ENCODE results near the gene PTPN9. TPM values are rescaled to one million over a fixed set of nuclear protein-coding genes. Genes with fewer than 3 reads are reported as not detected.
"Not testable (repeated sequence)": the region's sequence is repeated elsewhere in the genome, so short reads cannot be mapped to it uniquely, and the experiment has no call there.

Gene PTPN9
- total RNA-seq, 1 donor from 2014 or later = 7.7 TPM

DNA sequence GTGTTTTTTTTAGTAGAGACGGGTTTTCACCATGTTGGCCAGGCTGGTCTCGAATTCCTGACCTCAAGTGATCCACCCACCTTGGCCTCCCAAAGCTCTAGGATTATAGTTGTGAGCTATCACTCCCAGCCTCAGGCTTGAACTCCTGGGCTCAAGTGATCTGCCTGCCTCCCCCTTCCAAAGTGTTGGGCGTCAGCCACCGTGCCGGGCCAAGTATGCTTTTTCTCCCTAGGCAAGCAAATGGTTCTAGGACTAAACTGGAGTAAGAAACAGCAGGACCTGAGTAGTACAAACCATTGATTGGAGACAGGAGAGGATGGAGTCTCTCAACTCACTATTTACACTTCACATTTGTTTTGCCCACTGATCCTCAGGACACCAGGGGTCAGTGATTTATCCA, 4.6 kb upstream of the PTPN9 start:
- no peak for DNase-seq (ENCODE audit: low read depth)

DNA sequence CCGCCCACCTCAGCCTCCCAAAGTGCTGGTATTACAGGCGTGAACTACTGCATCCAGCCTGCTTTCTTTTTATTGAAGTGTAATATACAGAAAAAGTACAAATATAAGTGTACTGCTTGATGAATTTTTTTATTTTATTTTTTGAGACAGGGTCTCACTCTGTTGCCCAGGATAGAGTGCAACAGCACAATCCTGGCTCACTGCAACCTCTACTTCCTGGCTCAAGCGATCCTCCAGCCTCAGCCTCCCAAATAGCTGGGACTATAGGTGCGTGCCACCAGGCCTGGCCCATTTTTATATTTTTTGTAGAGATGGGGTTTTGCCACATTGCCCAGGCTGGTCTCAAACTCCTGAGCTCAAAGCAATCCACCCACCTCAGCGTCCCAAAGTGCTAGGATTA, 3.8 kb upstream of the PTPN9 start:
- not testable (repeated sequence) for DNase-seq (ENCODE audit: low read depth)

DNA sequence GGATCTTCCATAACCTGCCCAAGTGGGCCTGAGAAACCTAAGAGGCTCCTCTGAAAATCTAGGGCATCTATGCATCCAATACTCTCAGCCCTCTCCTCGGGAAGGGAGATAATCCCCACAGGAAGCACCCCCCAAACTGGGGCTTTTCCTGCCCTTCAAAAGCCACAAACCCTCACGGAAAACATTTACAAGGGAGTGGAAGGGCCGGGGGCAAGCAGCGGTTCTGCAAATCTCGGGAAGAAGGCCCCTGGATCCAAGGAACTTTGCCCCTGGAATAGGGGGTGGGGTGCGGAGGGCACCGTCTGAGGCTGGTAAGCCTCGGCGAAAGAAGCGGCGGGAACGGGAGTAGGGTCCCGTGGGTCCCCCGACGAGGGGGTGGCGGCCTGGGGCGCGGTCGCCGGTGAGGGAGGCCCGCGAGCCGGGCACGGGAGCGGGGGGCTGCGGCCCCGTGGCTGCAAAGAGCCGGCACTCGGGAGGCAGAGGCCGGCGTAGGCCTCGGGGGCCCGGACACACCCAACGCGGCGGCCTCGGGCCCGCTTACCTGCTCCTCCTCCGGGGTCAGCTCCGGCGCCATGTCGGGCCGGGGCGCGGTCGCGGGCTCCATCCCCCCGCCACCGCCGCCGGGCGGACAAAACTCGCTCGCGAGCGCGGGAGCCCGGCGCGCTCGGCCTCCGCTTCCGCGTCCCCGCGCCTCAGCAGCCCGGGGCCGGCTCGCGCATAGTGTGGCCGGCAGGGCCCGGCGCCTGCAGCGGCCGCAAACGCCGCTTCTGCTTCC, 755 bp downstream of the PTPN9 start:
- peak; percentile 29 for DNase-seq (ENCODE audit: low read depth)

DNA sequence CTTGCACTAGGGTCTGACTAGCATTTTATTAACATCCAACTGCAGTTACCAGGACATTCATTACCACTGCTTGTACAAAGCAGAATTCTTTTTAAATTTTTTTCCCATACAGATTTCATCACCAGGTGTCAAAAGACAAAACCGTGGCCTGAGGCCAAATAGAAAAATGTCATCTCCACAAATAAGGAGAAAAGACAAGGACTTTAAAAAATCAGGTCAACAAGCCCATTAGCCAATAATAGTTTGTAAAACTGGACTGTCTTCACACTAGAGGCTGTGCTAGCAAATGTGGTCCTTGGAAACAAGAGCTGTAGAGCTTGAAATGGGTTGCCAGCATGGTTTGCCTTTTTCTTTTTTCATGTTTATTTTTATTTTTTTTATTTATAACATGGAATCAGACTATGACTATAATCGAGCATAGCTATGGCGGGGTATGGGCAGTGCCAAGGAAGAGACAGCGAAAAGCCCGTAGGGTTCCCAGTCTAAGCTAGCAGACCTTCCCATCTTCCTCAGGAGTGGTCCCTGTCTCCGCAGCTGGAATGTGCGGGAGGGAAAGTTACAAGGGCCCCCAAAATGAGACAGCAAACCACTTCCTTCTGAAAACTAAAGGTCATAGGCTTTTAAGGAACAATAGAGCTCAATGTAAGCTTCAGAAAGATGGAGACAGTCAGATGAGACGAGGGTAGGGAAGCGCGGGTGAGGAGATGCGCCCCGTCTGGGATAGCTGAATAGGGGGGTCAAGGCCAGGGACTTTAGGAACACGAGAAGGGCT, 1.5 kb downstream of the PTPN9 start:
- DNase-seq (ENCODE audit: low read depth) = peak; percentile 18

DNA sequence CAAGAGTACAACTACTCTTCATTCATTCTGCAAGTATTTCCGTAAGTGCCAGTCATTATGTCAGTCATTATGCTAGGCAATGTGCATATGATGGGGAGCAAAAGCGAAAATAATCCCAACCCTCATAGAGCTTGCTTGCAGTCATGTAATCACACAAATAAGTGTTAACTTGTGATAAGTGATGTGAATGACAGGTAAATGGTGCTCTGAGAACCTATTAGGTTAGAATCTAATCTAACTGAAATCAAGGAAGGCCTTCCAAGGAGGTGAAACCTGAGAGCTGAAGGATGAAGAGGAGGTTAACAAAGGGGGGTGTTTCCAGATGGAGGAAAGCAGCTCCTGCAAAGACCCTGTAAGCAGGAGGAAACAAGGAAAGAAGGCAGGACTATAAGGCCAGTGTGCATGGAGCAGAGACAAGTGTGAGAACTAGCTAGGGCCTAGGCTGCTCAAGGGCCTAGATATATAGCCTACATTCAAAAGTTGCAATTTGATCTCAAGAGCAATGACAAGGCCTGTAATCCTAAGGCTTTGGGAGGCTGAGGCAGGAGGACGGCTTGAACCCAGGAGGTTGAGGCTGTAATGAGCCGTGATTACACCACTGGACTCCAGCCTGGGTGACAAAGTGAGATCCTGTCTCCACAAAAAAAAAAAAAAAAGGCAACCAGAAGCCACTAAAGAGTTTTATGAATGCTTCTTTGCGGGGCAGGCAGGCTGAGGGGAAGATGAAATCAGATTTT, 5.3 kb downstream of the PTPN9 start:
- no peak for DNase-seq (ENCODE audit: low read depth)

DNA sequence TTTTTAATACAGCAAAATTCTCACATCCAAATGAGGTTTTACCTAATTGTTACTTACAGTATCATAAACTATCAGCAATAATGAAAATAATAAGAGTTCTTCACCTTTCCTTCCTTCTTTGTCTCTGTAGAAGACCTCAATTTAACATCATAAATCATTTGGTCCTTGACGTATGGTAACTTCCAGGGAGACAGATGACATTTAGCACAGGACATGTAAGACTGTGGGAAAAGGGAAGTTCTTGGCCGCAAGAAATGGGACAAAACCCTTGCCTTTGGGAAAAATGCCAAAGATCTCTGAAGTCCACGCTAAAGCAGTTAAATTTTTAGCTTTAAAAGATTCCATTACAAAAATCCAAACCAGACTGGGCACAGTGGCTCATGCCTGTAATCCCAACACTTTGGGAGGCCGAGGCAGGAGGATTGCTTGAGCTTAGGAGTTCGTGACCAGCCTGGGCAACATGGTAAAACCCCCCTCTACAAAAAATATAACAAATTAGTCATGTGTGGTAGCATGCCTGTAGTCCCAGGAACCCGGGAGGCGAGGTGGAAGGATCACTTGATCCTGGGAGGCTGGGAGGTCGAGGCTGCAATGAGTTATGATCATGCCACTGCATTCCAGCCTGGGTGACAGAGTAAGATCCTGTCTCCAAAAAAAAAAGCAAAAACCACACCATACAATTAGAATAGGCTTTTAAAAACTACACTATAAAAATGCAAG, 8.8 kb downstream of the PTPN9 start:
- DNase-seq (ENCODE audit: low read depth) = no peak

DNA sequence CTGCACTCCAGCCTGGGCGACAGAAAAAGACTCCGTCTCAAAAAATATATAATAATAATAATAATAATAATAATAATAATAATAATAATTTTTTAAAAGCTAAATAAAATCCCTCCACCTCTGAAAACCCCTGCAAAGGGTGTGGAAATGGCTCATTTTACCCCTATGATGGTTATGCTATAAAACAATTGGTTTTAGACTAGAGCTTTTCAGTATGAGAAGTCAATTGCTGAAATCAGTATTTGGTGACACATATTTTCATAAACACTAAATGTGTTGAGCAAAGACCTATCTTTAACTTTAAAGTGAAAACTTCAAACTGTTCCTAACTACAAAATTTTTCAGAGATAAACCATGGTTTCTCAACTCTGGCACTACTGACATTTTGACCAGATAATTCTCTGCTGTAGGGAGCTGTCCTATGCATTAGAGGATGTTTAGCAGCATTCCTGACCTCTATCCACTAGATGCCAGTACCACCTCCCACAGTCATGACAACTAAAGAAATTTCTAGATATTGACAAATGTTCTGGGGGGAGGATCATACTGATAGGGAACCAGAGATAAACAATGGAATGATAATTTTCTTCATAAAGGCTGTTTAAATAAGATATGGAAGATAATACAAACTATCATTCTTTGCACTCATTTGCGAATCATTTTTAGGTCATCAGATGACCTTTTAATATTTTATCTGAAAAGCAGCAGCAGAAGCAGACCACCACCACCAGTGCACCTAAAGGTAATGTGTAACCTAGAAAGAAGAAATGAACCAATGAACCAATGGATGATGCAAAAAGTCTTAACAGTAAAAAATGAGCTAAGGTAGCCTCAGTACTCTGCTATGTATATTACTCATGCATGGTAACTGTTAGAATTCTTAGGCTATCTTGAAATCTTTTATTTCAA, 13.8 kb downstream of the PTPN9 start:
- no peak for DNase-seq (ENCODE audit: low read depth)

DNA sequence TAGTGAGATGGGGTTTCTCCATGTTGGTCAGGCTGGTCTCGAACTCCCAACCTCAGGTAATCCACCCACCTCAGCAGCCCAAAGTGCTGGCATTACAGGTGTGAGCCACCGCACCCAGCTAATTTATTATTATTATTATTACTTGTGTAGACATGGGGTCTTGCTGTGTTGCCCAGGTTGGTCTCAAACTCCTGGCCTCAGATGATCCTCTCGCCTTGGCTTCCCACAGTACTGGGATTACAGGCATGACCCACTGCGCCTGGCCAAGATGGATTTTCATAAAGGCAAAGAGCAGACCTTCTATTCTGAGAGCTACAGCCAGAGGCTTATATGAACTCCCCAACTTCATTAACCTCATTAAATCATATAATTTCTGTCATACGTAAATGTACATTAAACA, 17.2 kb downstream of the PTPN9 start:
- no peak for DNase-seq (ENCODE audit: low read depth)

DNA sequence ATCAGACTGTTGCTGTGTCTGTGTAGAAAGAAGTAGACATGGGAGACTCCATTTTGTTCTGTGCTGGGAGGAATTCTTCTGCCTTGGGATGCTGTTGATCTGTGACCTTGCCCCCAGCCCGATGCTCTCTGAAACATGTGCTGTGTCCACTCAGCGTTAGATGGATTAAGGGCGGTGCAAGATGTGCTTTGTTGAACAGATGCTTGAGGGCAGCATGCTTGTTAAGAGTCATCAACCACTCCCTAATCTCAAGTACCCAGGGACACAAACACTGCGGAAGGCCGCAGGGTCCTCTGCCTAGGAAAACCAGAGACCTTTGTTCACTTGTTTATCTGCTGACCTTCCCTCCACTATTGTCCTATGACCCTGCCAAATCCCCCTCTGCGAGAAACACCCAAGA, 19.8 kb downstream of the PTPN9 start:
- peak; percentile 86 for DNase-seq (ENCODE audit: low read depth)

DNA sequence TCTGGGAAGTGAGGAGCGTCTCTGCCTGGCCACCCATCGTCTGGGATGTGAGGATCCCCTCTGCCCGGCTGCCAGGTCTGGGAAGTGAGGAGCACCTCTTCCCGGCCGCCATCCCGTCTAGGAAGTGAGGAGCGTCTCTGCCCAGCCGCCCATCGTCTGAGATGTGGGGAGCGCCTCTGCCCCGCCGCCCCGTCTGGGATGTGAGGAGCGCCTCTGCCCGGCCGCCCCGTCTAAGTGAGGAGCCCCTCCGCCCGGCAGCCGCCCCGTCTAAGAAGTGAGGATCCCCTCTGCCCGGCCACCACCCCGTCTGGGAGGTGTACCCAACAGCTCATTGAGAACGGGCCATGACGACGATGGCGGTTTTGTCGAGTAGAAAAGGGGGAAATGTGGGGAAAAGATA, 20.2 kb downstream of the PTPN9 start:
- DNase-seq (ENCODE audit: low read depth) = not testable (repeated sequence)

DNA sequence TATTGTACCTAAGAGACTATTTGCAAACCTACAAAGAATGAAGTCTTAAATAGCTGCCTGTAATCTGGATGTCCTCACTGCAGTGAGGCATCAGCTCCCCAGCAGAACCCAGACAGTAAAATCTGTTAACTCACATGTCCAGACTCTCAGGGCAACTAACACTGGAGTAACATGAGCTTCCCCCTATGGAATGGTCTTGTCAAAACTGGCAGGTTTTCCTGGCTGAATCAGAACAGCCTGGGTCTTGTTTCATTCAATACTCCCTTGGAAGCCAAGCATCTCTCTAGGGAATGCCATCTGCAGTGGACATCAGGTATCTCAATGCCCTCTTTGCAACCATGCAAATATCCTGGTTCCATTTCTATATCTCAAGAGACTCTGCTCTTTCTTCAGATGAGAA, 24.4 kb downstream of the PTPN9 start:
- DNase-seq (ENCODE audit: low read depth) = peak; percentile 75

DNA sequence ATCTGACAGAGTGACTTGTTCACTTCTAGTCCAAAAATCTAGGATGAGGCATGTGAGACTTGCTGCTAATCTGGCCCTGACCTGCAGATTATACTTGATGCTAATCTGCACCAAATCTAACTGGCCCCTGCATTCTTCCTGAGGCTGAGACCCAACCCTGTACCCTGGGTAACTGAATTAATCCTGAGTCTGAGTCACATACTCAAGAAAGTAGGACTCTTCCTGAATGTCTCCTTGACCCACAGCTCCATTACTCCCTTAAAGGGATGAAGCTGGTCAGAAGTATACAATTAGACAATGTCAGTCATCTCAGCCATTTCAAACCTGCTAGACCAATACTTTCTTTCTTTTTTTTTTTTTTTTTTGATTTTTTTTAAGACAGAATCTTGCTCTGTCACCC, 25.5 kb downstream of the PTPN9 start:
- DNase-seq (ENCODE audit: low read depth) = no peak

DNA sequence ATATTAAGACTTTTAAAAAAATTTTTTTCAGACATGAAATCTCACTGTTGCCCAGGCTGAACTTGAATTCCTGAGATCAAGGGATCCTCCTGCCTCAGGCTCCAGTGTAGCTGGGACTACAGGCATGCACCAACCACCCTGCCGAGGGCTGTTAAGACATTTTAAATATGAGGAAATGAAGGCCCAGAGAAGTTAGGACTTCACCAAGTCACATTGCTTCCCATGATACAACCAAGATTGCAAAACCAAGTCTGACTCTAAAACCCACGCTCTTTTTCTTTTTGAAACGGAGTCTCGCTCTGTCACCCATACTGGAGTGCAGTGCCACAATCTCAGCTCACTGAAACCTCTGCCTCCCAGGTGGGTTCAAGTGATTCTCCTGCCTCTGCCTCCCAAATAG, 28.0 kb downstream of the PTPN9 start:
- no peak for DNase-seq (ENCODE audit: low read depth)

DNA sequence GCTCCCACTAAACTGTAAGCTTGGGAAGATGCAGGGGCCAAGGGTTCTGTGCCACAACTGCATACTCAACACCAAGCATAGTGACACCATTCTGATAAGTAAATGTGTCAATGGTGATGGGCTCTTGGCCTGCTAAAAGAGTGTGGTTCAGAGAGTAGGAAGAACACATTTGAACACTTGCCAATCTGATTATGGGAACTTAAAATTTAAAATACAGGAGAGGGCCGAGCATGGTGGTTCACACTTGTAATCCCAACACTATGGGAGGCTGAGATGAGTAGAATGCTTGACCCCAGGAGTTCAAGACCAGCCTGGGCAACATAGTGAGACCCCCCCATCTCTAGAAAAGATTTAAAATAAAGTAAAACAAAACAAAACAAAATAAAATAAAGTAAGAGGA, 34.1 kb downstream of the PTPN9 start:
- DNase-seq (ENCODE audit: low read depth) = no peak

DNA sequence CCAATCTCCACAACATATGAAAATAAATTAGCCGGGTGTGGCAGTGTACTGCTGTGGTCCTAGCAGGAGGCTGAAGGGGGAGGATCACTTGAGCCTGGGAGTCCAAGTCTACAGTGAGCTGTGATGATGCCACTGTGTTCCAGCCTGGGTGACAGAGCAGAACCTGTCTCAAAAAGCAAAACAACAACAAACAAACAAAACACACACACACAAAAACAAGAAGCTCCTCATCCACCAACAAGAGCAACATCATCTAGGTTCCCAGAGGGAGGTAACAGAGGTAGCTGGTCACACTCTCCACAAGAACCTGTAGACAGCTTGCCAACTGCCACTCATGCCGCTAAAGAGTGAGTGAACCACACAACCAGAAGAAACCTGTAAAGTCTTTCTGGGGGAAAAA, 34.8 kb downstream of the PTPN9 start:
- DNase-seq (ENCODE audit: low read depth) = no peak

DNA sequence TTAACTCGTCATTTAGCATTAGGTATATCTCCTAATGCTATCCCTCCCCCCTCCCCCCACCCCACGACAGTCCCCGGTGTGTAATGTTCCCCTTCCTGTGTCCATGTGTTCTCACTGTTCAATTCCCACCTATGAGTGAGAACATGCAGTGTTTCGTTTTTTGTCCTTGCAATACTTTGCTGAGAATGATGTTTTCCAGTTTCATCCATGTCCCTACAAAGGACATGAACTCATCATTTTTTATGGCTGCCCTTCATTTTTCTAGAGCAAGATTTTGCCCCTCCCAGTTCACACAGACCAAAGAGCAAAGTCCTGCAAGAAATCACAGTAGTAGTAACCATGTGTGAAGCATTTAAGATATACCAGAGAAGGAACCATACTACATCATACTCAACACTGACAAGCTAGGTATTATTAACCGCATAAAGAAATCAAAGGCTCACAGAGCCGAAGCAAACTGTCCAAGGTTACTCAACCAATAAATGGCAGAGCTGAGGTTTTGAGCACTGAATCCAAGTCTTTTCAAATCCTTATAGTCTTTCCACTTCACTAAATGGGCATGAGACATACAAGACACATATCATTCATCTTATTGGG, 36.1 kb downstream of the PTPN9 start:
- not testable (repeated sequence) for DNase-seq (ENCODE audit: low read depth)

DNA sequence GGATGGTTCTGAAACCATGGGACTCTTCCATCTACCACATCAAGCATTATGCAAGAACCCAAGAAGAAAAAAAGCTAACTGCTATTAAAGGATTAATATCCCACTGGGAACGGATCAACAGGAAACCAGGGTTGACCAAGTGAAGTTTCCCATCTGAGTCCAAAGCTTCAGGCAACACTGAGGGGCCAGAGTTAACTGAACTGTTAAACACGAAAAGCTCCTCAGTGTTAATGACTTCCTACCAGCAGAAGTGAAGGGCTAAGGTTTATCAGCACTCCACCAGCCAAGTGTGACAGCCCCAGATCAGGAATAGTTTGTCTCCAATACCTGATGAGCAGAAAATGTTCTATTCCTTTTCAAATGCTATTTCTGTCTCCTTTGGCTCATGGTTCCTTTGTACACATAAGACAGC, 36.7 kb downstream of the PTPN9 start:
- peak; percentile 14 for DNase-seq (ENCODE audit: low read depth)

DNA sequence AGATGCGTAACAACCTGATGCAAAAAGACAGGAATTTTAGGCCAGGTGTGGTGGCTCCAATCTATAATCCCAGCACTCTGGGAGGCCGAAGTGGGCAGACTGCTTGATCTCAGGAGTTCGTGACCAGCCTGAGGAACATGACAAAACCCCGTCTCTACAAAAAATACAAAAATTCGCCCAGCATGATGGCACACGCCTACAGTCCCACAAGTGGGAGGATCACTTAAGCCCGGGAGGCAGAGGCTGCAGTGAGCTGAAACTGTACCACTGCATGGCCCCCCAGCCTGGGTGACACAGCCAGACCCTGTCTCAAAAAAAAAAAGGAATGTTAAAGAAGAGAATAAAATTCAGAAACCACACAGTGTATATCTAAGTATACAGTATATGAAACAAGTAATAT, 40.7 kb downstream of the PTPN9 start:
- no peak for DNase-seq (ENCODE audit: low read depth)

DNA sequence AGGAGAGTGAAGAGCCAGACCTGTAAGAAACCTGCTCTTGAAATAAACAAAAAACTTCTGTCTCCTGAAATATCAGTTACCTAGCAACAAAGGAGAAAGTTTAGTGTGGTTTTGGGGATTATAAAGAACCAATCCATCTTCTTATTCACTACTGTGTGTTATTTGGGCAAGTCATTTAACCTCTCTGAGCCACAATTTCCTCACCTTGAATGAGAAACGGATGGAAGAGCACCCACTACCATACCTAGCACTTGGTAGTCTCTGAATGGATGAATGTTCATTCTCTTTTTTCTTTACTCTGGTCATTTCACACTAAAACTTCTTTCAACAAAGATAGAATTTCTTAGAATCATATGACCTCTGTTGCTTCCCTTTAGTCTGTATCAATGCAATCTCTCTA, 45.2 kb downstream of the PTPN9 start:
- no peak for DNase-seq (ENCODE audit: low read depth)

All from myocyte (in vitro differentiated cells).